Upper lobe of right lung (tissue), 1 donor: ENCODE data around the gene CDK14. TPM values are rescaled to one million over a fixed set of nuclear protein-coding genes. Genes with fewer than 3 reads are reported as not detected.

Experiments
- ATAC-seq: fragments of 200-7000 bp; cut with Tn5 transposase; one replicate; pipeline ENCODE4 v1.9.1; 2020; ENCODE audit warnings: mild to moderate bottlenecking, moderate library complexity
- DNase-seq: peaks from one replicate; pipeline ENCODE4 v3.0.0-alpha.2; 2020
- H3K27ac ChIP-seq: fragments of 200-600 bp; one replicate; pipeline ENCODE4 v1.8.0; 2022
- H3K27me3 ChIP-seq: fragments of 200-600 bp; one replicate; pipeline ENCODE4 v1.8.0; 2022; ENCODE audit warnings: mild to moderate bottlenecking
- H3K36me3 ChIP-seq: fragments of 200-600 bp; one replicate; pipeline ENCODE4 v1.8.0; 2022
- H3K4me1 ChIP-seq: fragments of 200-600 bp; one replicate; pipeline ENCODE4 v1.8.0; 2022
- H3K4me3 ChIP-seq: fragments of 200-600 bp; one replicate; pipeline ENCODE4 v1.8.0; 2022; ENCODE audit warnings: mild to moderate bottlenecking
- H3K9me3 ChIP-seq: fragments of 200-600 bp; one replicate; pipeline ENCODE4 v1.8.0; 2022
- CTCF ChIP-seq: fragments of 200-600 bp; IDR thresholded peaks from one replicate; pipeline ENCODE4 v1.8.0; 2022; ENCODE audit warnings: antibody characterized with exemption
- intact Hi-C: fragments of 100-400 bp; cut with DNase I; formaldehyde crosslinking; loops from one replicate; pipeline ENCODE4 v1.11.0; 2022
- total RNA-seq: library from RNA; stranded (reverse); fragmentation: NEBNext Ultra II Directional; extraction: Animal tissue kit (Norgen Biotek cat#: 25700); gene quantifications from one replicate; pipeline ENCODE4 v1.2.1, GENCODE V29; 2021
- donor health status: DM: no; HTN: yes; CAD: no; lungs with severe emphysema.

CDK14 gene
- total RNA-seq, 1 donor from 2014 or later = 47.2 TPM

GRCh38 chr7:90889644-90890043 is 293.5 kb downstream of the CDK14 start:
- H3K4me1 ChIP-seq = no peaks in the 10 kb centered on the region
- H3K27ac ChIP-seq = no peak overlapping the region
- ATAC-seq (no peak), DNase-seq (no peak)
- no peak overlapping the region for H3K4me3 ChIP-seq
- intact Hi-C loops = no loop called here
- TF ChIP-seq CTCF = no peak
- no peaks in the 10 kb centered on the region for H3K36me3 ChIP-seq
- no peaks in the 10 kb centered on the region for H3K27me3 ChIP-seq
- no peaks in the 10 kb centered on the region for H3K9me3 ChIP-seq

- ATAC-seq (no peak), DNase-seq (no peak)
- Histone ChIP-seq H3K4me3 (no peak overlapping the region), H3K27ac (no peak overlapping the region), H3K9me3 (no peaks in the 10 kb centered on the region), H3K36me3 (no peaks in the 10 kb centered on the region), H3K27me3 (no peaks in the 10 kb centered on the region), H3K4me1 (no peaks in the 10 kb centered on the region)
- intact Hi-C loops = no loop called here
- TF ChIP-seq CTCF = no peak
These were observed 295.4 kb downstream of the CDK14 start for GRCh38 chr7:90891529-90891928.

- TF ChIP-seq CTCF = no peak
- intact Hi-C loops = no loop called here
- no peaks in the 10 kb centered on the region for H3K4me1 ChIP-seq
- no peaks in the 10 kb centered on the region for H3K9me3 ChIP-seq
- DNase-seq (no peak), ATAC-seq (no peak)
- H3K27me3 ChIP-seq = no peaks in the 10 kb centered on the region
- H3K36me3 ChIP-seq = no peaks in the 10 kb centered on the region
- no peak overlapping the region for H3K27ac ChIP-seq
- H3K4me3 ChIP-seq = no peak overlapping the region
These were observed 296.1 kb downstream of the CDK14 start for GRCh38 chr7:90892213-90892612.

GRCh38 chr7:90894122-90894521 is 298.0 kb downstream of the CDK14 start:
- Histone ChIP-seq H3K4me1 (no peaks in the 10 kb centered on the region), H3K4me3 (no peak overlapping the region), H3K36me3 (no peaks in the 10 kb centered on the region), H3K27me3 (no peaks in the 10 kb centered on the region), H3K9me3 (no peaks in the 10 kb centered on the region), H3K27ac (no peak overlapping the region)
- intact Hi-C loops = no loop called here
- TF ChIP-seq CTCF = no peak
- DNase-seq (no peak), ATAC-seq (no peak)

- Histone ChIP-seq H3K27me3 (no peaks in the 10 kb centered on the region), H3K4me3 (no peak overlapping the region), H3K4me1 (no peaks in the 10 kb centered on the region), H3K27ac (no peak overlapping the region), H3K9me3 (no peaks in the 10 kb centered on the region), H3K36me3 (no peaks in the 10 kb centered on the region)
- intact Hi-C loops = no loop called here
- no peak for ATAC-seq
- no peak for TF ChIP-seq CTCF
- no peak for DNase-seq
These were observed 300.3 kb downstream of the CDK14 start for GRCh38 chr7:90896458-90896857.

GRCh38 chr7:90897961-90898469 is 301.9 kb downstream of the CDK14 start:
- Histone ChIP-seq H3K4me3 (no peak overlapping the region), H3K27me3 (no peaks in the 10 kb centered on the region), H3K9me3 (no peaks in the 10 kb centered on the region), H3K4me1 (no peaks in the 10 kb centered on the region), H3K36me3 (no peaks in the 10 kb centered on the region), H3K27ac (no peak overlapping the region)
- TF ChIP-seq CTCF = no peak
- intact Hi-C loops = no loop called here
- DNase-seq (no peak), ATAC-seq (no peak)
